K562 (cell line): ENCODE measurements around the gene KCND3.

Experiments used
- CTCF ChIP-seq, 3 experiments: IDR thresholded peaks in 2 of 3; conservative IDR thresholded peaks in 1 of 3; 2 replicates each; pipeline ENCODE4 v1.5.1; 2011 to 2012; ENCODE audit warnings: low read length in 3 of 3, mild to moderate bottlenecking in 3 of 3, control low read depth in 2 of 3, improper control_type of control experiment in 1 of 3, inconsistent platforms in 1 of 3, low read depth in 1 of 3, mixed read lengths in 1 of 3, moderate library complexity in 1 of 3; ENCODE audit not compliant: insufficient read depth in 2 of 3
- ESRRA ChIP-seq: fragments of 450-650 bp; IDR thresholded peaks from 2 replicates; pipeline ENCODE4 v1.6.1; 2014; ENCODE audit warnings: low read depth, mild to moderate bottlenecking, moderate library complexity, borderline replicate concordance
- IRF1 ChIP-seq: sonication (generic); formaldehyde crosslinking; IDR thresholded peaks from 2 replicates; pipeline ENCODE4 v1.8.0; 2022; ENCODE audit warnings: missing genetic modification reagents, mild to moderate bottlenecking, borderline replicate concordance
- JUNB ChIP-seq: fragments of 450-650 bp; formaldehyde crosslinking; conservative IDR thresholded peaks from 2 replicates; pipeline ENCODE4 v1.4.0; 2020; ENCODE audit warnings: mild to moderate bottlenecking
- ZC3H11A ChIP-seq: IDR thresholded peaks from 2 replicates; pipeline ENCODE4 v1.6.1; 2012; ENCODE audit warnings: low read depth, low read length, improper control_type of control experiment
- ZKSCAN1 ChIP-seq: fragments of 150-350 bp; IDR thresholded peaks from 2 replicates; pipeline ENCODE4 v1.6.1; 2016; ENCODE audit warnings: low read depth, low read length
- ZNF589 ChIP-seq: fragments of 200-800 bp; sonication (Bioruptor generic); IDR thresholded peaks from 2 replicates; pipeline ENCODE4 v1.6.1; 2016; ENCODE audit warnings: low read depth, missing genetic modification characterization, missing compliant biosample characterization
- ZNF778 ChIP-seq: fragments of 450-650 bp; formaldehyde crosslinking; IDR thresholded peaks from 2 replicates; pipeline ENCODE4 v1.4.0; 2020; ENCODE audit warnings: mild to moderate bottlenecking, moderate library complexity

- TF ChIP-seq ZC3H11A (no peak), ZNF778 (CRISPR knock-in tag) (no peak), ESRRA (no peak), IRF1 (CRISPR knock-in tag) (no peak), ZNF589 (CRISPR knock-in tag) (no peak), JUNB (CRISPR knock-in tag) (no peak), ZKSCAN1 (no peak), CTCF (IDR thresholded peaks at IDR 0.05 in 2 of 3, conservative IDR thresholded peaks at IDR 0.05 in 1 of 3; ENCODE audit: insufficient read depth in 2 of 3, low read depth in 1 of 3, low read length in 3 of 3) (no peak)
These were observed 218.6 kb downstream of the KCND3 start for GRCh38 chr1:111770916-111771315.
